Hematopoietic multipotent progenitor cell treated with erythropoietin and hydrocortisone succinate and interleukin-3 and kit ligand, for 15 days (in vitro differentiated cells): ENCODE measurements around the gene EAF2.
"Not testable (repeated sequence)": the region's sequence is repeated elsewhere in the genome, so short reads cannot be mapped to it uniquely, and the experiment has no call there.

Source experiments
- DNase-seq: peaks from one replicate; pipeline ENCODE4 v3.0.0-alpha.2; 2015; ENCODE audit warnings: low spot score

Gene EAF2

DNA sequence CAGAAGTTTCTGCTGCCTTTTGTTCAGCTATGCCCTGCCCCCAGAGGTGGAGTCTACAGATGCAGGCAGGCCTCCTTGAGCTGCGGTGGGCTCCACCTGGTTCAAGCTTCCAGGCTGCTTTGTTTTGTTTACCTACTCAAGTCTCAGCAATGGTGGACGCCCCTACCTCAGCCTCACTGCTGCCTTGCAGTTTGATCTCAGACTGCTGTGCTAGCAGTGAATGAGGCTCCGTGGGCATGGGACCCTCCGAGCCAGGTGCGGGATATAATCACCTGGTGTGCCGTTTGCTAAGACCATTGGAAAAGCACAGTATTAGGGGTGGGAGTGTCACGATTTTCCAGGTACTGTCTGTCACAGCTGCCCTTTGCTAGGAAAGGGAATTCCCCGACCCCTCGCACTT, 28.2 kb downstream of the EAF2 start:
- DNase-seq, result not testable (repeated sequence)

DNA sequence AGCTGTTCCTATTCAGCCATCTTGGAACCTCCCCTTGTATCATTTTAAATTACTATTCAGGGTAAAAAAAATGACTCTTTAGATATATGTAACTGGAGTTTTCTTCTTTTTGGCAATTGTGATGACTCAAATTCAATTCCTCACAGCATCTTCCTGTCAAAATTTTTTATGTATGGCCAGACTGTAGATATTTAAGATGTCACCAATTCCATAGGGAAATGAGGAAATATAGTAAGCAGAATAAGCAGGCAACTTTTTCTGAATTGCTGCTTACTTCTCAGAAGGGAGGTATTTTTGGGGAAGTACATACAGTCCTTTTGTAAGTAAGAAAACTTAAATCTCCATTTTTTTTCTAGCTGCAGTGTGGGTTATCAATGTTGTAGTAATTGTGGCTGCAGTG, 28.8 kb downstream of the EAF2 start:
- no peak for DNase-seq

GRCh38 chr3:121869736-121870135, 34.7 kb downstream of the EAF2 start:
- no peak for DNase-seq

DNA sequence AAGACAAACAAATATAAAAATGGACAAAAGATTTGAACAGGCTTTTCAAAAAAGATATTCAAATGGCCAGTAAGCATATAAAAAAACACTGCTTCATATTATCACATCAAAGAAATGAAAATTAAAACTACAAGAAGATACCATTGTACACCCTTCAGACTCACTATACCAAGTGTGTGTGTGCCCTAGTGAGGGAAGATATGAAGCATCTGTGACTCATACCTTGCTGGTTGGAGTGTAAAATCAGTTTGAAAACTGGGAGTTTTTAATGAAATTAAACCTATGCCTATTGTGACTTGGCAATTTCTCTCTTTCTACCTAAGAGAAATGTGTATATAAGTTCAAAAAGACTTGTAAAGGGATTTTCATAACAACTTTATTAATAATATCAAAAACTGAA, 35.7 kb downstream of the EAF2 start:
- DNase-seq, result no peak

- DNase-seq, result no peak
Observed at GRCh38 chr3:121871430-121871829, 36.4 kb downstream of the EAF2 start.

GRCh38 chr3:121878411-121878810, 43.4 kb downstream of the EAF2 start:
- DNase-seq, result no peak

GRCh38 chr3:121883507-121883906, 48.5 kb downstream of the EAF2 start:
- DNase-seq, result no peak

DNA sequence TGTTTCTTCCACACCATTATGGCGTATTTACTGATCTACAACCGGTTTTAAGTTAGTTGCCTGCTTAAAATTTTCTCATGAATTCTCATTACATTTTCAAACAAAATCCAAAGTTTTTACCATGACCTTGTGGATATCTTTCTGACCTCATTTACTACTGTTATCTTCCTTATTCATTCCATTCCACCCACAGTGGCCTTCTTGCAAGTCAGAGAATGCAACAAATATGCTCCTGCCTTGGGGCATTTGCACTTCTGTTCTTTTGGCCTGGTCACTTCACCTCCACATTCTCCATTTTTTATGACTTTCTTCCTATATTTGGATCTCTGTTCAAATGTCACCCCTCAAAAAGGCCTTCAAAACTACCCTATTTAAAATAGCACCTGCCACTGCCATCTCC, 50.4 kb downstream of the EAF2 start:
- DNase-seq, result no peak

- no peak for DNase-seq
Observed at GRCh38 chr3:121894301-121894990, 59.4 kb downstream of the EAF2 start, which contains the start of gene SLC15A2. SLC15A2 (plus strand) TSS chr3:121894401; CDS start chr3:121894477, 76 bp downstream.

DNA sequence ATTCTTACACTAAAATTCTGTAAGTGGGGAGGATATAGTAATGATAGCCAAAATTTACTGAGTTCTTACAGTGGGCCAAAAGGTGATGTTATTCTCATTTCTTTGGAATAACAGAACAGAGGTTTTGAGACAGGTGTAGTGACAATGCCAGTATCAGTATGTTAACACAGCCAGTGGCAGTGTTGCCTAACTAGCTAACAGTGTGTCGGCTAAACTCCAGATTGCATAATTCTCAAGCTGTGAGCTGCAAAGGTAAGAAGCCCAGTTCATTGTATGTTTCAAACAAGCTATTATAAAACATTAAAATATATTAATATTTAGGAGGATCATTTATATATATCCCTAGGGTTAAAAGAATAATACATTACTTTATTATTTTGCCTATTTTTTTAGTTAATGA, 60.1 kb downstream of the EAF2 start:
- no peak for DNase-seq

DNA sequence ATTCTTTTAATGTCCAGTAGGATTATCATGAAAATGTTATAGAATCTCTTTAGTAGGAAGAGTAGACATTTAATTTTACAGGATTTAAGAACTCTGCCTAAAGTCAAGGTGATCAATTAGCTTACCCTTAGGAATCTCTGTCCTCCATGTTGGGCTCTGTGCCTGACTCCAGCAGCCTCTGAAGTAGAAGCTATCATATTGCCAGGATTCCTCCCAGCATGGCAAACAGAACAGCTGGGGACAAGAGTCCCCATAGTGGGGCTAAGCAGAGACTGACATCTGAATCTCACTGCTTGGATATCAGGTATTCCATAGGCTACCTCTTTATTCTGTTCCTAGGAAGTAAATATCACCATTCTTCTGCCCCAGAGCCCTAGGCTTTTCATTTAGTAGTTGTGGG, 60.7 kb downstream of the EAF2 start:
- no peak for DNase-seq

- no peak for DNase-seq
Observed at GRCh38 chr3:121896823-121897222, 61.8 kb downstream of the EAF2 start.

DNA sequence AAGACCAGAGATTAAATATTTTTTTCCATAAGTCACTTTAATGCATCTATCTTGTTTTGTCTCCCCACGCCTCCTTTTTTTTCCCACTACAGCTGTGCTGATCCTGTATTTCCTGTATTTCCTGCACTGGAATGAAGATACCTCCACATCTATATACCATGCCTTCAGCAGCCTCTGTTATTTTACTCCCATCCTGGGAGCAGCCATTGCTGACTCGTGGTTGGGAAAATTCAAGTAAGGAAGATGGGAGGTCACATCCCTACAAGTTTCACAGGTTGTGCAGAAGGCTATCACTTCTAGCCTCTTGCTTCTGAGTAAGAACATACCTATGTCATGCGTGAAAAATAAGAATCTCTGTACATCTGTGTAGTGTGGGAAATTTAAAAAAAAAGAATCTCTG, 62.3 kb downstream of the EAF2 start:
- no peak for DNase-seq

GRCh38 chr3:121913305-121913990, 78.4 kb downstream of the EAF2 start:
- no peak for DNase-seq

DNA sequence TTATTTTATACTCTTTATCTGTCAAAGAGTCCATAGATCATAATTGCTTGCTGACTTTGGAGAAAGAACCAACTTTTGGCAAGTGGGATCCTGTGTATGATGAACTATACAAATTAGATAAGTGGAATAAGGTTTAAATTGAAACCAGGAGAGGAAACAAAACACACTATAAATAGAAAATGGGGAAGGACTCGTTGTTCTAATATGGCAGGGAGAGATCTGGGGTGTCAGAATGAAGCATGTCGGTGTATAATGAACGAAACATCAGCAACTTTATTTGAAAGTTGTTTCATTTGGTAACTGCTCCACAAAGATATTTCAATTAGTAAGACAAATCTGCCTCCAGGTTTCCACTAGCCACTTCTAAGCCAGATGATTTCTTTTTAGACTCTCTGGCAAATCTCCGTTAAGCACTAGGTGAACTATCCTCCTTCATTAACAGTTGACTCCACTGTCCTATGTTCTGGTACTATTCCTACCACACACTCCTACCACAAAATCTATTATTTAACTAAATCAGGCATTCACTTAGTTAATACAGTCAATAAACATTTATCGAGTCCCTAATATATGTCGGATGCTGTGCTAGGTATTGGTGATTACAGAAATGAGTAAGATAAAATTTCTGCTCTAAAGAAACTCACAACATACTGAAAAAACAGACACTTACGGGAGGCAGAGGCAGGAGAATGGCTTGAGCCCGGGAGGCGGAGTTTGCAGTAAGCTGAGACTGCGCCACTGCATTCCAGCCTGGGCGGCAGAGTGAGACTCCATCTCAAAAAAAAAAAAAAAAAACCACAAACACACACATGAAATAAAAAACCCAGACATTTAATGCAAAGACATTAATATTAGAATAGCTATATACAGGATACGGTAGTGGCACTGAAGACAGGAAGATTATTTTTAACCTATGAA, 79.3 kb downstream of the EAF2 start:
- DNase-seq, result no peak

GRCh38 chr3:121916189-121916588, 81.2 kb downstream of the EAF2 start:
- no peak for DNase-seq

GRCh38 chr3:121918779-121919483, 83.9 kb downstream of the EAF2 start:
- DNase-seq, result no peak

- no peak for DNase-seq
Observed at GRCh38 chr3:121924734-121925133, 89.7 kb downstream of the EAF2 start.

GRCh38 chr3:121926380-121926779, 91.4 kb downstream of the EAF2 start:
- no peak for DNase-seq
